LNCaP clone FGC (cell line): Measurements from ENCODE around the gene RPS13.

Source experiments
- DNase-seq: peaks from one replicate; pipeline ENCODE4 v3.0.0-alpha.2; 2011; ENCODE audit warnings: low read depth
- H3K4me3 ChIP-seq: 2 replicates; pipeline ENCODE4 v1.5.1; 2011; ENCODE audit warnings: mild to moderate bottlenecking, low read depth, low read length, control low read depth
- CTCF ChIP-seq: IDR thresholded peaks from 2 replicates; pipeline ENCODE4 v1.5.1; 2012; ENCODE audit warnings: mild to moderate bottlenecking; ENCODE audit not compliant: control insufficient read depth, insufficient read depth; ENCODE audit errors: extremely low read depth

Gene RPS13

GRCh38 chr11:17026487-17027082 lies 50.9 kb downstream of the RPS13 start:
- no peak overlapping the region for H3K4me3 ChIP-seq
- no peak for TF ChIP-seq CTCF
- no peak for DNase-seq

DNA sequence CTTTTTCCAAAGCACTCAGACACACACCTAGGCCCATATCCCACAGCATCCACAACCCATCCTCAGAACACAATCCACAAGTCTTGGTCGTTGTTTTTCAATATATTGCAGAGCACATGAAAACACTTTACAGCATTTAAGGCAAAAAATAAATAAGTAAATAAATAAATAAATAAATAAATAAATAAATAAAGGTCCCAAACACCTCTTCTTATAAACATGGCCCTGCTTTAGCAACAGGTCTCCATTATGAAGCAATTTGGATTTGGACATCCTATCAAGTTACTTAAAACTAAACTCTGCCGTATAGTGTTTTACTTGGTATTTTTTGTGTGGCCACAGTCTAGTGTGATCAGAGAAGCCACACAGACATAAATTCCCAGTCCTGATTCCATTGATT lies 52.5 kb downstream of the RPS13 start:
- no peak overlapping the region for H3K4me3 ChIP-seq
- no peak for TF ChIP-seq CTCF
- DNase-seq, result no peak
